ENCODE results near the gene SV2B.

DNA sequence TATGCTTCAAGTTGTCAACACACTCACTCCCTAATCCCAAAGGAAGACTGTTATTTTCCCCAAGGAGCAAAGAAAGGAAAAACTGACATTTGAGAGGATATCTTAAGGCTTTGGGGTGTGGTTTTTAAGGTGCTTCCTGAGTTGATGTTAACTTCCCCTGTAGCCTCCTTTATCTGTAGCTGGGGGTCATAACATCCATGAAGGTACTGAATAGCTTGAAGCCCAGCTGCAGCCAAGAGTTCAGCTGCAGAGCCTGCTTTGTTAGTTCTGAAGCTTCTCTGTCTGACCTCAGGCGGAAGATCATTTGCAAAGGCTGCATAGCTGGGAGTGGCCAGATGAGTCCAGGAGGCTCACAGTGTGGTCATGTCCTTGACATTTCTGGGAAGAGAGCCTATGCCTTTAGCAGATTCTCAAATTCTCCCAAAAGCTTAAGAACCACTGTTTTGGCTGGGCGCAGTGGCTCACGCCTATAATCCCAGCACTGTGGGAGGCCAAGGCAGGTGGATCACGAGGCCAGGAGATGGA, 165.4 kb downstream of the SV2B start:
- TF ChIP-seq POLR2AphosphoS5 (IDR thresholded peaks at IDR 0.05) = no peak
- TF ChIP-seq, protein P1, sequence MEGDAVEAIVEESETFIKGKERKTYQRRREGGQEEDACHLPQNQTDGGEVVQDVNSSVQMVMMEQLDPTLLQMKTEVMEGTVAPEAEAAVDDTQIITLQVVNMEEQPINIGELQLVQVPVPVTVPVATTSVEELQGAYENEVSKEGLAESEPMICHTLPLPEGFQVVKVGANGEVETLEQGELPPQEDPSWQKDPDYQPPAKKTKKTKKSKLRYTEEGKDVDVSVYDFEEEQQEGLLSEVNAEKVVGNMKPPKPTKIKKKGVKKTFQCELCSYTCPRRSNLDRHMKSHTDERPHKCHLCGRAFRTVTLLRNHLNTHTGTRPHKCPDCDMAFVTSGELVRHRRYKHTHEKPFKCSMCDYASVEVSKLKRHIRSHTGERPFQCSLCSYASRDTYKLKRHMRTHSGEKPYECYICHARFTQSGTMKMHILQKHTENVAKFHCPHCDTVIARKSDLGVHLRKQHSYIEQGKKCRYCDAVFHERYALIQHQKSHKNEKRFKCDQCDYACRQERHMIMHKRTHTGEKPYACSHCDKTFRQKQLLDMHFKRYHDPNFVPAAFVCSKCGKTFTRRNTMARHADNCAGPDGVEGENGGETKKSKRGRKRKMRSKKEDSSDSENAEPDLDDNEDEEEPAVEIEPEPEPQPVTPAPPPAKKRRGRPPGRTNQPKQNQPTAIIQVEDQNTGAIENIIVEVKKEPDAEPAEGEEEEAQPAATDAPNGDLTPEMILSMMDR (IDR thresholded peaks at IDR 0.05) = no peak
- no peak for TF ChIP-seq POLR2A (IDR thresholded peaks at IDR 0.05)

All from transverse colon (tissue), 4 donors.